ENCODE data around the gene PTPRM. TPM values are rescaled to one million over a fixed set of nuclear protein-coding genes. Genes with fewer than 3 reads are reported as not detected.

Gene PTPRM
- total and polyA plus RNA-seq, 4 donors: 9.2 to 23.0 (median 12.7) TPM

- H3K27ac ChIP-seq (ENCODE audit: low read depth in 1 of 2, low read length in 2 of 2): no peak overlapping the region
- H3K27me3 ChIP-seq (ENCODE audit: control insufficient read depth in 4 of 4, insufficient read depth in 4 of 4, low read length in 3 of 4): no peaks in the 10 kb centered on the region
- H3K9ac ChIP-seq (ENCODE audit: low read depth in 1 of 2, low read length in 2 of 2): no peak overlapping the region
- DNase-seq (ENCODE audit: low spot score): no peak
- TF ChIP-seq HNF4A (conservative IDR thresholded peaks at IDR 0.05) (no peak), FOXA2 (IDR thresholded peaks at IDR 0.05) (no peak), GABPA (IDR thresholded peaks at IDR 0.05 in 1 of 2, conservative IDR thresholded peaks at IDR 0.05 in 1 of 2) (no peak), SP1 (IDR thresholded peaks at IDR 0.05) (no peak), FOXA1 (IDR thresholded peaks at IDR 0.05) (no peak), HNF4G (IDR thresholded peaks at IDR 0.05) (no peak), EGR1 (IDR thresholded peaks at IDR 0.05; ENCODE audit: low read depth in 2 of 2) (no peak)
- TF ChIP-seq, protein P1, sequence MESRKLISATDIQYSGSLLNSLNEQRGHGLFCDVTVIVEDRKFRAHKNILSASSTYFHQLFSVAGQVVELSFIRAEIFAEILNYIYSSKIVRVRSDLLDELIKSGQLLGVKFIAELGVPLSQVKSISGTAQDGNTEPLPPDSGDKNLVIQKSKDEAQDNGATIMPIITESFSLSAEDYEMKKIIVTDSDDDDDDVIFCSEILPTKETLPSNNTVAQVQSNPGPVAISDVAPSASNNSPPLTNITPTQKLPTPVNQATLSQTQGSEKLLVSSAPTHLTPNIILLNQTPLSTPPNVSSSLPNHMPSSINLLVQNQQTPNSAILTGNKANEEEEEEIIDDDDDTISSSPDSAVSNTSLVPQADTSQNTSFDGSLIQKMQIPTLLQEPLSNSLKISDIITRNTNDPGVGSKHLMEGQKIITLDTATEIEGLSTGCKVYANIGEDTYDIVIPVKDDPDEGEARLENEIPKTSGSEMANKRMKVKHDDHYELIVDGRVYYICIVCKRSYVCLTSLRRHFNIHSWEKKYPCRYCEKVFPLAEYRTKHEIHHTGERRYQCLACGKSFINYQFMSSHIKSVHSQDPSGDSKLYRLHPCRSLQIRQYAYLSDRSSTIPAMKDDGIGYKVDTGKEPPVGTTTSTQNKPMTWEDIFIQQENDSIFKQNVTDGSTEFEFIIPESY (IDR thresholded peaks at IDR 0.05): no peak
- TF ChIP-seq, protein P2, sequence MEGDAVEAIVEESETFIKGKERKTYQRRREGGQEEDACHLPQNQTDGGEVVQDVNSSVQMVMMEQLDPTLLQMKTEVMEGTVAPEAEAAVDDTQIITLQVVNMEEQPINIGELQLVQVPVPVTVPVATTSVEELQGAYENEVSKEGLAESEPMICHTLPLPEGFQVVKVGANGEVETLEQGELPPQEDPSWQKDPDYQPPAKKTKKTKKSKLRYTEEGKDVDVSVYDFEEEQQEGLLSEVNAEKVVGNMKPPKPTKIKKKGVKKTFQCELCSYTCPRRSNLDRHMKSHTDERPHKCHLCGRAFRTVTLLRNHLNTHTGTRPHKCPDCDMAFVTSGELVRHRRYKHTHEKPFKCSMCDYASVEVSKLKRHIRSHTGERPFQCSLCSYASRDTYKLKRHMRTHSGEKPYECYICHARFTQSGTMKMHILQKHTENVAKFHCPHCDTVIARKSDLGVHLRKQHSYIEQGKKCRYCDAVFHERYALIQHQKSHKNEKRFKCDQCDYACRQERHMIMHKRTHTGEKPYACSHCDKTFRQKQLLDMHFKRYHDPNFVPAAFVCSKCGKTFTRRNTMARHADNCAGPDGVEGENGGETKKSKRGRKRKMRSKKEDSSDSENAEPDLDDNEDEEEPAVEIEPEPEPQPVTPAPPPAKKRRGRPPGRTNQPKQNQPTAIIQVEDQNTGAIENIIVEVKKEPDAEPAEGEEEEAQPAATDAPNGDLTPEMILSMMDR (IDR thresholded peaks at IDR 0.05; ENCODE audit: low read depth, low read length, missing input control): no peak
- TF ChIP-seq, protein P3, sequence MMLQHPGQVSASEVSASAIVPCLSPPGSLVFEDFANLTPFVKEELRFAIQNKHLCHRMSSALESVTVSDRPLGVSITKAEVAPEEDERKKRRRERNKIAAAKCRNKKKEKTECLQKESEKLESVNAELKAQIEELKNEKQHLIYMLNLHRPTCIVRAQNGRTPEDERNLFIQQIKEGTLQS (IDR thresholded peaks at IDR 0.05): no peak
- TF ChIP-seq, protein P4, sequence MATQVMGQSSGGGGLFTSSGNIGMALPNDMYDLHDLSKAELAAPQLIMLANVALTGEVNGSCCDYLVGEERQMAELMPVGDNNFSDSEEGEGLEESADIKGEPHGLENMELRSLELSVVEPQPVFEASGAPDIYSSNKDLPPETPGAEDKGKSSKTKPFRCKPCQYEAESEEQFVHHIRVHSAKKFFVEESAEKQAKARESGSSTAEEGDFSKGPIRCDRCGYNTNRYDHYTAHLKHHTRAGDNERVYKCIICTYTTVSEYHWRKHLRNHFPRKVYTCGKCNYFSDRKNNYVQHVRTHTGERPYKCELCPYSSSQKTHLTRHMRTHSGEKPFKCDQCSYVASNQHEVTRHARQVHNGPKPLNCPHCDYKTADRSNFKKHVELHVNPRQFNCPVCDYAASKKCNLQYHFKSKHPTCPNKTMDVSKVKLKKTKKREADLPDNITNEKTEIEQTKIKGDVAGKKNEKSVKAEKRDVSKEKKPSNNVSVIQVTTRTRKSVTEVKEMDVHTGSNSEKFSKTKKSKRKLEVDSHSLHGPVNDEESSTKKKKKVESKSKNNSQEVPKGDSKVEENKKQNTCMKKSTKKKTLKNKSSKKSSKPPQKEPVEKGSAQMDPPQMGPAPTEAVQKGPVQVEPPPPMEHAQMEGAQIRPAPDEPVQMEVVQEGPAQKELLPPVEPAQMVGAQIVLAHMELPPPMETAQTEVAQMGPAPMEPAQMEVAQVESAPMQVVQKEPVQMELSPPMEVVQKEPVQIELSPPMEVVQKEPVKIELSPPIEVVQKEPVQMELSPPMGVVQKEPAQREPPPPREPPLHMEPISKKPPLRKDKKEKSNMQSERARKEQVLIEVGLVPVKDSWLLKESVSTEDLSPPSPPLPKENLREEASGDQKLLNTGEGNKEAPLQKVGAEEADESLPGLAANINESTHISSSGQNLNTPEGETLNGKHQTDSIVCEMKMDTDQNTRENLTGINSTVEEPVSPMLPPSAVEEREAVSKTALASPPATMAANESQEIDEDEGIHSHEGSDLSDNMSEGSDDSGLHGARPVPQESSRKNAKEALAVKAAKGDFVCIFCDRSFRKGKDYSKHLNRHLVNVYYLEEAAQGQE (IDR thresholded peaks at IDR 0.05): no peak
- H3K9me3 ChIP-seq (ENCODE audit: control insufficient read depth in 4 of 4, low read length in 3 of 4): no peaks in the 10 kb centered on the region
- no peak overlapping the region for H3K4me3 ChIP-seq (ENCODE audit: low read depth in 1 of 3, low read length in 3 of 3)
- no peaks in the 10 kb centered on the region for H3K36me3 ChIP-seq (ENCODE audit: control insufficient read depth in 4 of 4, insufficient read depth in 3 of 4, low read depth in 1 of 4, low read length in 3 of 4)
- 93% methylated on average over 8 of the region's 8 CpGs for WGBS
- H3K4me1 ChIP-seq (ENCODE audit: control insufficient read depth in 4 of 4, insufficient read depth in 4 of 4, low read length in 3 of 4): no peaks in the 10 kb centered on the region
Measured at GRCh38 chr18:8045884-8046281, 478.8 kb downstream of the PTPRM start.

GRCh38 chr18:8046441-8046840 lies 479.3 kb downstream of the PTPRM start:
- Histone ChIP-seq H3K9ac (ENCODE audit: low read depth in 1 of 2, low read length in 2 of 2) (no peak overlapping the region), H3K9me3 (ENCODE audit: control insufficient read depth in 4 of 4, low read length in 3 of 4) (no peaks in the 10 kb centered on the region), H3K36me3 (ENCODE audit: control insufficient read depth in 4 of 4, insufficient read depth in 3 of 4, low read depth in 1 of 4, low read length in 3 of 4) (no peaks in the 10 kb centered on the region), H3K4me1 (ENCODE audit: control insufficient read depth in 4 of 4, insufficient read depth in 4 of 4, low read length in 3 of 4) (no peaks in the 10 kb centered on the region), H3K27ac (ENCODE audit: low read depth in 1 of 2, low read length in 2 of 2) (no peak overlapping the region), H3K4me3 (ENCODE audit: low read depth in 1 of 3, low read length in 3 of 3) (no peak overlapping the region), H3K27me3 (ENCODE audit: control insufficient read depth in 4 of 4, insufficient read depth in 4 of 4, low read length in 3 of 4) (no peaks in the 10 kb centered on the region)
- no peak for DNase-seq (ENCODE audit: low spot score)
- WGBS: 97% methylated on average over 5 of the region's 5 CpGs
- TF ChIP-seq HNF4A (conservative IDR thresholded peaks at IDR 0.05): no peak
- TF ChIP-seq YY1 (IDR thresholded peaks at IDR 0.05): no peak
- TF ChIP-seq FOXA1 (IDR thresholded peaks at IDR 0.05): no peak
- TF ChIP-seq SP1 (IDR thresholded peaks at IDR 0.05): no peak
- no peak for TF ChIP-seq JUND (IDR thresholded peaks at IDR 0.05)
- TF ChIP-seq HNF4G (IDR thresholded peaks at IDR 0.05): no peak
- TF ChIP-seq, protein P3 (IDR thresholded peaks at IDR 0.05): no peak
- no peak for TF ChIP-seq GABPA (IDR thresholded peaks at IDR 0.05 in 1 of 2, conservative IDR thresholded peaks at IDR 0.05 in 1 of 2)
- TF ChIP-seq, protein P4 (IDR thresholded peaks at IDR 0.05): no peak
- no peak for TF ChIP-seq RXRA (IDR thresholded peaks at IDR 0.05)
- no peak for TF ChIP-seq RAD21 (IDR thresholded peaks at IDR 0.05)
